ENCODE results near the gene PRSS1. TPM values are rescaled to one million over a fixed set of nuclear protein-coding genes. Genes with fewer than 3 reads are reported as not detected.

The PRSS1 gene
- total and polyA plus RNA-seq, 2 of the 8 experiments (the other 6 are each of a cell fraction or from before 2014, with no cell fraction given): 0.09 TPM; not detected in 1

- H4K8ac ChIP-seq (ENCODE audit: extremely low read depth, insufficient read depth, low read length): no peak overlapping the region
- H3K23me2 ChIP-seq (ENCODE audit: low read depth, low read length): no peaks in the 10 kb centered on the region
- WGBS, 2 experiments (ENCODE audit: extremely low coverage in 1 of 2, insufficient coverage in 1 of 2, insufficient read length in 1 of 2, insufficient replicate concordance in 2 of 2, low coverage in 1 of 2, low lambda C conversion rate in 2 of 2, missing lambda C conversion rate in 1 of 2): 76% methylated on average over 9 of the region's 9 CpGs; no CpG with 5 or more reads in 1 of the 2 experiments
- CTCF ChIA-PET (ENCODE audit: partially characterized antibody): interaction anchor here (1.3 to 2.0 kb wide), 4 partner anchors 9 to 81 kb away, joined by 3 to 9 read pairs (median 4); no protein-coding TSS in a partner anchor
- no peak overlapping the region for H2BK12ac ChIP-seq (ENCODE audit: low read depth, low read length)
- no peaks in the 10 kb centered on the region for H4K20me1 ChIP-seq (replicated peaks in 1 of 2; ENCODE audit: control insufficient read depth in 1 of 2, insufficient read depth in 2 of 2, low read length in 2 of 2)
- H2BK120ac ChIP-seq (replicated peaks; ENCODE audit: low read depth, low read length): no peak overlapping the region
- no peak overlapping the region for H3K9ac ChIP-seq (replicated peaks in 1 of 4; ENCODE audit: extremely low read depth in 1 of 4, low read depth in 3 of 4, low read length in 3 of 4)
- no peak overlapping the region for H2AFZ ChIP-seq (ENCODE audit: low read length)
- no peak overlapping the region for H3K4me3 ChIP-seq (ENCODE audit: extremely low read depth in 1 of 4, insufficient read depth in 2 of 4, low read depth in 3 of 4, low read length in 4 of 4)
- H2BK15ac ChIP-seq (ENCODE audit: low read length): no peak overlapping the region
- DNase-seq (ENCODE audit: low read depth in 1 of 2, low spot score in 2 of 2) (no peak), FAIRE-seq (no peak)
- H2BK5ac ChIP-seq (ENCODE audit: low read depth, low read length): no peak overlapping the region
- no peak overlapping the region for H3K4ac ChIP-seq (replicated peaks; ENCODE audit: insufficient read length, low read depth, low read length)
- no peaks in the 10 kb centered on the region for H3K27me3 ChIP-seq (replicated peaks in 1 of 4; ENCODE audit: control insufficient read depth in 3 of 4, extremely low read depth in 1 of 4, insufficient read depth in 3 of 4, low read length in 3 of 4)
- H3K4me2 ChIP-seq (ENCODE audit: insufficient read depth in 1 of 2, low read depth in 2 of 2, low read length in 2 of 2): no peak overlapping the region; a peak in 1 of 4 replicates
- H3K79me1 ChIP-seq (ENCODE audit: low read depth, low read length): no peaks in the 10 kb centered on the region
- no peak overlapping the region for H4K91ac ChIP-seq (replicated peaks; ENCODE audit: insufficient read length, low read length)
- peaks cover 0 to 10% (median 4%) of the 10 kb centered on the region in 4 experiments; a peak in 4 of 7 replicates for H3K4me1 ChIP-seq (replicated peaks in 1 of 4; ENCODE audit: control insufficient read depth in 3 of 4, insufficient read depth in 4 of 4, low read length in 3 of 4)
- H3K9me3 ChIP-seq (ENCODE audit: insufficient read depth in 2 of 2, low read depth in 1 of 2, low read length in 1 of 2): no peaks in the 10 kb centered on the region
- H4K5ac ChIP-seq (ENCODE audit: insufficient read length, low read depth, low read length): no peak overlapping the region
- H3K79me2 ChIP-seq (ENCODE audit: control insufficient read depth in 1 of 2, insufficient read depth in 2 of 2, low read length in 2 of 2): no peaks in the 10 kb centered on the region
- H3K56ac ChIP-seq (replicated peaks; ENCODE audit: insufficient read length, low read depth, low read length): no peak overlapping the region
- POLR2A ChIA-PET (ENCODE audit: partially characterized antibody): no interaction called here
- H2BK20ac ChIP-seq (ENCODE audit: low read length): 0 out of 2 replicates have a peak overlapping the region, but pooled peaks have one; percentile 26
- no peak overlapping the region for H3K18ac ChIP-seq (ENCODE audit: extremely low read depth, low read length)
- H3K14ac ChIP-seq (ENCODE audit: insufficient read length): no peak overlapping the region
- no peaks in the 10 kb centered on the region for H3K36me3 ChIP-seq (ENCODE audit: control insufficient read depth in 2 of 4, insufficient read depth in 4 of 4, low read length in 3 of 4)
- H2AK5ac ChIP-seq (ENCODE audit: low read depth, low read length): no peak overlapping the region
- no peak overlapping the region for H3K23ac ChIP-seq (ENCODE audit: insufficient read length)
- no peak overlapping the region for H3K27ac ChIP-seq (ENCODE audit: low read depth, low read length)
- TF ChIP-seq SAP30 (IDR thresholded peaks at IDR 0.05; ENCODE audit: insufficient read depth, insufficient replicate concordance, low read length) (no peak), SIN3A (conservative IDR thresholded peaks at IDR 0.05 in 1 of 2, IDR thresholded peaks at IDR 0.05 in 1 of 2; ENCODE audit: low read depth in 1 of 2, low read length in 2 of 2) (no peak), EP300 (IDR thresholded peaks at IDR 0.05; ENCODE audit: borderline replicate concordance in 1 of 2, low read depth in 2 of 2, low read length in 2 of 2) (no peak), ATF2 (IDR thresholded peaks at IDR 0.05; ENCODE audit: low read length) (no peak), ZNF274 (IDR thresholded peaks at IDR 0.05; ENCODE audit: borderline replicate concordance, extremely low read depth, low read length) (no peak), JUN (IDR thresholded peaks at IDR 0.05; ENCODE audit: low read depth, low read length) (no peak), USF2 (IDR thresholded peaks at IDR 0.05; ENCODE audit: low read length) (no peak), GTF2F1 (IDR thresholded peaks at IDR 0.05; ENCODE audit: borderline replicate concordance, low read depth, low read length) (no peak), EGR1 (IDR thresholded peaks at IDR 0.05; ENCODE audit: borderline replicate concordance, low read depth, low read length) (no peak)
Observed at GRCh38 chr7:142703655-142704305, 45.5 kb upstream of the PRSS1 start.

Measured in H1 (cell line).